ENCODE measurements around the gene MTCH1.

- TF ChIP-seq REST (IDR thresholded peaks at IDR 0.05; ENCODE audit: low read depth) (no peak), TAF1 (IDR thresholded peaks at IDR 0.05; ENCODE audit: low read depth) (no peak), FOXM1 (IDR thresholded peaks at IDR 0.05; ENCODE audit: borderline replicate concordance, low read depth) (no peak), RAD21 (IDR thresholded peaks at IDR 0.05; ENCODE audit: low read depth) (no peak)
Observed at GRCh38 chr6:36971921-36972673, 13.9 kb downstream of the MTCH1 start.
